NCI-H2227 treated with DMSO at 0.1 percent for 48 hours (cell line): ENCODE results near the gene UGCG.
"Not testable (repeated sequence)": the region's sequence is repeated elsewhere in the genome, so short reads cannot be mapped to it uniquely, and the experiment has no call there.

Source experiments
- DNase-seq: peaks from one replicate; lab custom pipeline; 2025; lab: John Stamatoyannopoulos, UW

UGCG gene

DNA sequence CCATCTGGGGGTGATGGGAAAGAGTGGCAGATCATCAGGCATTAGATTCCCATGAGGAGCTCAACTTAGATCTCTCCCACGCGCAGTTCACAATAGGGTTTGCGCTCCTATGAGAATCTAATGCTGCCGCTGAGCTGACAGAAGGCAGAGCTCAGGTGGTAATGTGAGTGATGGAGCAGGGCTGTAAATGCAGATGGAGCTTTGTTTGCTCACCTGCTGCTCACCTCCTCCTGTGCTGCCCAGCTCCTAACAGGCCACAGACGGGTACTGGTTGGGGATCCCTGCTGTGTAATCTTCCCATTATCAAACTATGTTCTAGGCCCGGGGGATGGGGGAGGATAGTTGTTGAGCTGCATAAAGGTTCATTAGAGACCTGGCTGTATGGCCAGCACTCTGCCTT is 58.4 kb downstream of the UGCG start:
- no peak for DNase-seq

DNA sequence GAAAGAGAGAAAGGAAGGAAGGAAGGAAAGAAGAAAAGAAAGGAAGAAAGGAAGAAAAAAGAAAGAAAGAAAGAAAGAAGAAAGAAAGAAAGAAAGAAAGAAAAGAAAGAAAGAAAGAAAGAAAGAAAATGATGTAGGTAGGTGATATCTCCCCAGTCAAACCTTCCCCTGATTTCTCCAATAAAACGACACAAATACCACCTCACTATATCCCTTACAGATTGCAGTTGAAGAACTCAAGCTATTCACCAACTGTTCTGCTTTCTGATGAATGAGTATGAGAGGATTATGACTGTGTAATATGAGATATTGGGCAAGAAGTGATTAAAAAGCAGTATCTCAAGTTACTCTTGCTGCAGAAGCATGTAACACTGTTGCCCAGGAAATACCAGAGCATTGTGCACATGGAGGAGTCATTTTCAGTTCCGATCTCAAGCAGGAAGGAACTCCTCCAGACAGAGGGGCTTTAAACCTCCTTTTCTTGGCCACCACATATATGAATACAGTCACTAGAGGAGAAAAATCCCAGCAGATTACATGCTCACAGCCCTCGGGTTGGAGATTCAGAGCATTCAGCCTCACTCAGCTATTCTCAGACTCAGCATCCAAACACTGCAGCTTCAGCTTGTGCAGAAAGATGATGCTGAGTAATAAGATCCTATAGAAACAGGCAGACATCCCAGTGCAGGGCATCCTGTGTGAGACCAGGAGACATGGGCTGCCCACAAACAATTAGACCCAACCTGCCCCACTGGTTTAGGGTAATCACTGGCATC is 61.4 kb downstream of the UGCG start:
- DNase-seq: no peak

DNA sequence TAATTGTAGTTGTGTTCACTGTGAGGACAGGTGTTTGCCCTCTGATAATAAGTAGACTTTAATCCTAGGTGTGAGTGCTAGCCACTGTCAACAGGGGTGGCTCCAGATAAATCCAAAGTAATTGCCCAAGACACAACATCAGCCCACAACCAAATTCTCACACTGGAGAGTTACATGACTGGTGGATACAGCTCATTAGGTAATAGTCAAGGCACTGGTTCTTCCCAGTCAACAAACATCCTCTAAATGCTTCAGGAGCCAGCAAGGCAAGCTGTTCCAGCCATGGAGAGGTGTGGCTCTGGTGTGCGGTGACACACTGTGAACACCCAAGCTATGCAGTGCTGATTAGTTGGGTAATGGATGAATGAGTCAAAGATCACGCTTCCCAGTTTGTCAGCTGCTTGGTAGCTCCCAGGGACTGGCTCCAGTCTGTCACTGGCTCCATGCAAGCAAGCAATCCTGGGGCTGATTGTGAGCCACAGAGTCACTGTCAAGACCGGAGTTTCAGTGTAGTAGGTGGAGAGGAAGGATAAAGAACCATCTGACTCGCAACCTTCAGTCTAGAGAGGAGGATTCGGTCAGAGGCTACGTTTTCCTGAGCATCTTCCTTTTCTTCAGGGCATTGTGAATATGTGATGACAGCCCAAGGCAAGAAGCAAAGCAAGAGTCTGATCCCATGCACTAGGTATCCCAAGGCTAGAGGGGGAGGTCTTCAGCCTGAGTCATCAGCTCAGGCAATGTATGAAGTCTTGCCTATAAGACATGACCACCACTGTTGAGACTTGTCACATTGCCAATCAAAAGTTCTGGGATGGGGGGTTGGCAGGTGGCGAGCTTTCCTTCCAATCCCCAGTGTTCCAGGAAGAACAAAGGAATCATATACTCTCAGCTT is 63.1 kb downstream of the UGCG start:
- peak; percentile 23 for DNase-seq

- DNase-seq: not testable (repeated sequence)
Observed at GRCh38 chr9:111960485-111960884, 63.9 kb downstream of the UGCG start.

DNA sequence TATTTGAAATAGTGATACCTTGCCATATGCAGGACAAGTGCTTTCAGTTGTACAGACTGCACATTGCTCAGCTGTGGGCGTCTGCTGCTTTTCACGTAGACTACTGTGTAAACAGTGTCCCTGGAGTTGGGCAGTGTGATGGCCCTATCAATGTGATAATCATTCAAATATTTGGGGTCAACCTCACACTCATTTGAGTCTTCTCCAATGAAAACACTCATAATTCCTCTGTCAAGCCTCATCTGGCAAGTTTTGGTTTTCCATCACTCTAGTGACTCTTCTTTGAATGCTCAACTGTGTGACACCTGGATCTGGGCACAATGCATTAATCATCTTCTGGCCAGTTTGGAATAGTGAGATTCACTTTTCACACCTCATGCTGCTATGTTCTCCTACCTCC is 64.4 kb downstream of the UGCG start:
- no peak for DNase-seq

- peak; percentile 46 for DNase-seq
Observed at GRCh38 chr9:111961575-111961974, 65.0 kb downstream of the UGCG start.

DNA sequence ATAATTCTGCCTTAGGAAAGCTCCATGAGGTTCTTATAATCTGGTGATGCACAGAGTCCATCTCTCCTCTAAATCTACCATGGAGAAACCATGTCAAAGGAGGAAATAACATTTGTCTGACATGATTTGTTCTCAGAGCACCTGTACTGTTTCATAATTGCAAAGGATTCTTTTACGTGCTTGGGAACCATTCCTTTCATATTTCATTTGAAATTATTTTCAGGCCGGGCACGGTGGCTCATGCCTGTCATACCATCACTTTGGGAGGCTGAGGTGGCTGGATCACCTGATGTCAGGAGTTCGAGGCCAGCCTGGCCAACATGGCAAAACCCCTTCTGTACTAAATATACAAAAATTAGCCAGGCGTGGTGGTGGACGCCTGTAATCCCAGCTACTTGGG is 65.4 kb downstream of the UGCG start:
- no peak for DNase-seq

GRCh38 chr9:111963995-111964394 is 67.4 kb downstream of the UGCG start:
- DNase-seq: no peak

DNA sequence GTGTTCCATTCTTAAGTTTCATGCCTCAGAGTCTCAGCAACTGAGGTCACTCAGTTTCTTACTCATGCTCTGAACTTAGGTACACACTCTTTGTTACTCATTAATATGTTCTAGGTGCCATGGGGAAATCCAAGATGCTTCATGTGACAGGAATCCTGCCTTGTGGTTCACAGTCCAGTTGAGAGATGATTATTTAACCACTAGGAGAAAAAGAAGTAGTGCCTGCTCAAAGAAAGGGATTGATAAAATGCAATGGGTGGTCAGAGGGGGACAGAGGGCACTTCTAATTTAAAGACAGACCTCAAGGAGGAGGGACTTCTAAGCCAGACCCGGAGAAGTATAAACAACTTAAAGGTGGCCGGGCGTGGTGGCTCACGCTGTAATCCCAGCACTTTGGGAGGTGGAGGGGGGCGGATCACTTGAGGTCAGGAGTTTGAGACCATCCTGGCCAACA is 69.0 kb downstream of the UGCG start:
- no peak for DNase-seq

DNA sequence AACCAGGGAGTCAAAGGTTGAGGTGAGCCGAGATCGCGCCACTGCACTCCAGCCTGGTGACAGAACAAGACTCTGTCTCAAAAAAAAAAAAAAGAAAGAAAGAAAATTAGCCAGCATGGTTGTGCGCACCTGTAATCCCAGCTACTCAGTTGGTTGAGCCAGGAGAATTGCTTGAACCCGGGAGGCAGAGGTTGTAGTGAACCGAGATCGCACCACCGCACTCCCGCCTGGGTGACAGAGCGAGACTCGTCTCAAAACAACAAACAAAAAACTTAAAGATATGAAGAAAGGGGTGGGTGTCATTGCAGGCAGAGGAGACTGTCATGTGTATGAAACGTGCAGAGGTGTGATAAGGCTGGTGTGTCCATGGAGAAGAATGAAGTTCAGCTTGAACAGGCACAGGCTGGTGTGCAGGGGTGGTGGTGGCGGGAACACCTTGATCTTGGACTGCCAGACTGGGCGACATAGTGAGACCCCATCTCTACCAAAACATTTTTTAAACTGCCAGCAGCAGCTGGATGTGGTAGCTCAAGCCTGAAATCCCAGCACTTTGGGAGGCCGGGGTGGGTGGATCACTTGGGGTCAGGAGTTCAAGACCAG is 69.6 kb downstream of the UGCG start:
- no peak for DNase-seq

DNA sequence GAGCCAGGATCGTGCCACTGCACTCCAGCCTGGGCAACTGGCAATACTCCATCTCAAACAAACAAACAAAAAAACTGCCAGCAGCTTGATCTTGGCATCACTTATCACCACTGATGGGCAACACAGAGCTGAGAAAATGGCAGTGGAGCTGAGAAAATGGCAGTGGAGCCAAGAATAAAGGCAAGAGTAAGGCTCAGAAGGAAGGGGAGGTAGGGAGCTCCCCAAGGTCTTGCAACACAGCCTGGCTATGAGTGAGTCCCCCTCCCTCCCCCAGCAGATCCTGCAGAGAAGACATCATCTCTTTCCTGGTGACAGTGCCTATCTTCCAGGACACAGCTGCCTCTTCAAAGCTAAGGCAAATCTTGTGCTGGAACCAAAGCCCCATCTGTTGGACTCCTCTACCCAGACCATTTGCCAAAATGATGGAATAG is 70.3 kb downstream of the UGCG start:
- no peak for DNase-seq

GRCh38 chr9:111967621-111968020 is 71.0 kb downstream of the UGCG start:
- DNase-seq: no peak

- no peak for DNase-seq
Observed at GRCh38 chr9:111969061-111969460, 72.4 kb downstream of the UGCG start.

GRCh38 chr9:111969622-111970021 is 73.0 kb downstream of the UGCG start:
- DNase-seq: no peak

- DNase-seq: no peak
Observed at GRCh38 chr9:111970827-111971226, 74.2 kb downstream of the UGCG start.

DNA sequence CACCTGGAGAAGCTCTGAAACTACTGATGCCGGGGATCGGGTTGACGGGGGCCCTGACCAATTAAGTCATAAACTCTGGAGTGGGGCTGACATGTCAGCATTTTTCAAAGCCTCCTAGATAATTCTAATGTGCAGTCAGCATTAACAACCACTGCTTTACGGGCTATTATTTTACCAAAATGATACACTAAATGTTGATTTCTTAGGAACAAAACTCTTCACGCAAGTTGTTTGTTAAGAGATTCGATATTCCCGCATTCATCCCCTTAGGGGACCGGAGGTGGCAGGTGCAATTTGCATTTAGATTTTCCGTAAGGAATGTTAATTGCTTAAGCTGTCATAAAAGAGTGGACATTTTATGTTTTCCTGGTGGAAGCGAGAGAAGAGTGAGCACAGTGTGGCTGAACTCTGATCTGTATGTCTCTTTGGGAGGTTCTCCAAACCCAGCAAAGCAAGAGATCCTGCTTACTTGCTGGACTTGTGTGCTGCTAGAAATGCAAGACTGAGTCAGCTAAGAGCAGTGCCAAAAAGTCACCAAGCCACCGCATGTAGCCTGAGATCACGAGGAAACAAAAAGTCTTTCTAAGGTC is 77.6 kb downstream of the UGCG start:
- no peak for DNase-seq

- DNase-seq: no peak
Observed at GRCh38 chr9:111975709-111976108, 79.1 kb downstream of the UGCG start.

DNA sequence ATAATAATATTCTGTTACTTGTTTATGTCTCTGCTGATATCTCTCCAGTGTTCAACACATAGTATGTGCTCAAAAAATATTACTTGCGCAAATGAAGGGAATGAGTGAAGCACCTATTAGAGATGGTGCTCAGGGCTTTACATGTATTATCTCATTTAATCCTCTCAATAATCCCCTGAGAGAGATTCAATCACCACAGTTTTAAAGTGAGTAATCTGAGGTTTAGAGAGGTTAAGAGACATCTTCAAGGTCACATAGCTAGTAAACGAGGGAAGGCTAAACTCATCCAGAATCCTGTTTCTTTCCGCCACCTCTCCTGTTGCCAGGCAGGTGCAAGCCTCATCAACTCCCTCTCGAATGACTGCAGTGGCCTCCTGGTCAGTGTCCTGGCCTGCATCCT is 82.0 kb downstream of the UGCG start:
- no peak for DNase-seq

DNA sequence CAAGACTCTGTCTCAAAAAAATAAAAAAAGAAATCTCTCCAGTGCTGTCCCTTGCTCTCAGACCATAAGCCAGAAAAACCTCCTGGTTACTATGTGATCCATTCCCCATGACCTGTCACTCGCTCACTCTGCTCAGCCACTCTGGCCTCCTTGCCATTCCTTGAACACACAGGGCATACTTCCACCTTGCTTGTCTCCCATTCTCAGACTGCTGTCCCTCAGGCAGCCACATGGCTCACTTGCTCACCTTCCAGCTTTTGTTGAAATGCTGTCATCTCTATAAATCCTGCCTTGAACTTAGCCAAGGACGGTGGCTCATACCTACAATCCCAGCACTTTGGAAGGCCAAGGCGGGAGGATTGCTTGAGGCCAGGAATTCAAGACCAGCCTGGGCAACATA is 82.9 kb downstream of the UGCG start:
- no peak for DNase-seq

DNA sequence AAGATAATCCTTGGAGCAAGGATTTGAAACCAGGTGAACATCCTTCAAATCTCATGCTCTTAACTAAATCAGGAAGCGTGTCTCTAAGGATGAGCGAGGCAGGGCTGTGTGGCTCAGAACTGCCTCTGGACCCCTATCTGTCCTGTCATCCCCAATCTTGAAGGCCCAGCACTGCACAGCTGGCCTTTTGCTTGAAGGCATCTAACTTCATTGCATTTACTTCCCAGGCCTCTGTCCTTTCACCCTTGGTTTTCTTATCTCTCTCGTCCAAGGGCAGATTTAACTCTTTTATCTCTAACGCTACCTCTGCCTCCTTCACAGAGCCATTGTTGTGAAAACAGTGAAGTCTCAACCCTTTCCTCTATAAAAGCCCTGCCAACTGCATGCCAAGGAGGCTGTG is 83.8 kb downstream of the UGCG start:
- no peak for DNase-seq

GRCh38 chr9:111983484-111983908 is 86.9 kb downstream of the UGCG start:
- no peak for DNase-seq

DNA sequence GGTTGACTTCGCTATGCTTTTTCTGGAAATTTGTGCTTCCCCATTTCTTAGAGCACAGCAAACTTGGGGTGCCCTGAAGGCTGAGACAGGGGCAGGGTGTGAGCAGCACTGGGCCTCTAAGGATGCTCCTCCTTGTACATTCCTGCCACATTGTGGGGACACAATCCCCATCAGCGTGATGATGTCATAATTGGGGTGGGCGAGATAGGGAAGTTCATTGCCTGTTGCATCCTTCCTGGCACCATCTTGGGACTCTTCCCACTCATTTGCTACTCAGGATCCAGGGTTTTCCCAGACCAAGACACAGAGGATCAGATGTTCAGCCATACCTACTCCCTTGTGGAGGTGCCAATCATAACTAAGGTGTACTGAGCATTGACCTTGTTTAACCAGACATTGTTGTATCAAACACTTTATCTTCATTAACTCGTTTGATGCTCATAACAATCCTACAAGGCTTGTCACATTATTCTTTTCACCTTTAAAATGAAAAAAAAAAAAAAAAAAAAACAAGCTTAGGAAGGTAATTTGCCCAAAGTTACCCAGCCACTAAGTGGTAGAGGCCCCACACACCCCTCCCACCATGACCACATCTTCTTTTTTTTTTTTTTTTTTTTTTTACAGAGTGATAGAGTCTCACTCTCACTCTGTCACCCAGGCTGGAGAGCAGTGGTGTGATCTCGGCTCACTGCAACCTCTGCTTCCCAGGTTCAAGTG is 87.6 kb downstream of the UGCG start:
- DNase-seq: no peak
